Esophagus squamous epithelium (tissue), 4 donors: ENCODE results near the gene POP7.
A peak's percentile ranks its signal among the peaks of the same experiment; 100 is the strongest.

Experiments used
- POLR2A ChIP-seq, 4 donors: fragments of 450-650 bp; IDR thresholded peaks; one replicate each; pipeline ENCODE4 v1.6.1; 2017; ENCODE audit warnings: antibody characterized with exemption in 4 of 4, mild to moderate bottlenecking in 4 of 4, moderate library complexity in 3 of 4
- TF ChIP-seq, protein P1 (sequence below), 6 experiments: fragments of 450-650 bp in 4 of 6; fragments of 200-600 bp in 2 of 6; sonication (generic) in 2 of 6; IDR thresholded peaks; one replicate each; pipeline ENCODE4 v1.5.1; 2016 to 2019; ENCODE audit warnings: antibody characterized with exemption in 6 of 6, mild to moderate bottlenecking in 4 of 6, moderate library complexity in 4 of 6

GRCh38 chr7:100673942-100674410, 31.9 kb upstream of the POP7 start:
- TF ChIP-seq, protein P1, sequence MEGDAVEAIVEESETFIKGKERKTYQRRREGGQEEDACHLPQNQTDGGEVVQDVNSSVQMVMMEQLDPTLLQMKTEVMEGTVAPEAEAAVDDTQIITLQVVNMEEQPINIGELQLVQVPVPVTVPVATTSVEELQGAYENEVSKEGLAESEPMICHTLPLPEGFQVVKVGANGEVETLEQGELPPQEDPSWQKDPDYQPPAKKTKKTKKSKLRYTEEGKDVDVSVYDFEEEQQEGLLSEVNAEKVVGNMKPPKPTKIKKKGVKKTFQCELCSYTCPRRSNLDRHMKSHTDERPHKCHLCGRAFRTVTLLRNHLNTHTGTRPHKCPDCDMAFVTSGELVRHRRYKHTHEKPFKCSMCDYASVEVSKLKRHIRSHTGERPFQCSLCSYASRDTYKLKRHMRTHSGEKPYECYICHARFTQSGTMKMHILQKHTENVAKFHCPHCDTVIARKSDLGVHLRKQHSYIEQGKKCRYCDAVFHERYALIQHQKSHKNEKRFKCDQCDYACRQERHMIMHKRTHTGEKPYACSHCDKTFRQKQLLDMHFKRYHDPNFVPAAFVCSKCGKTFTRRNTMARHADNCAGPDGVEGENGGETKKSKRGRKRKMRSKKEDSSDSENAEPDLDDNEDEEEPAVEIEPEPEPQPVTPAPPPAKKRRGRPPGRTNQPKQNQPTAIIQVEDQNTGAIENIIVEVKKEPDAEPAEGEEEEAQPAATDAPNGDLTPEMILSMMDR (IDR thresholded peaks at IDR 0.05) = no peak
- peak in 1 of 4 donors; percentile 3 for TF ChIP-seq POLR2A (IDR thresholded peaks at IDR 0.05)
